Panc1 (cell line): ENCODE data around the gene DYNC2LI1. TPM values are rescaled to one million over a fixed set of nuclear protein-coding genes. Genes with fewer than 3 reads are reported as not detected.

Experiments used
- ATAC-seq: fragments of 200-7000 bp; cut with Tn5 transposase; 2 replicates; pipeline ENCODE4 v1.9.1; 2020; ENCODE audit warnings: mild to moderate bottlenecking, moderate library complexity
- BruUV-seq: library from RNA; stranded (reverse); fragments of 400-500 nt; replicated peaks from 2 replicates; lab custom pipeline; 2021; lab: Mats Ljungman, UMichigan
- CTCF ChIA-PET: fragments of 300-600 bp; sonication (Branson Sonifier 250); formaldehyde crosslinking; loops from one replicate; lab custom pipeline; 2022; ENCODE audit warnings: antibody characterized with exemption; lab: Charles Lee
- POLR2A ChIA-PET: fragments of 300-600 bp; sonication (Branson Sonifier 250); formaldehyde crosslinking; loops from one replicate; lab custom pipeline; 2022; ENCODE audit warnings: antibody characterized with exemption; lab: Charles Lee
- DNase-seq: peaks from one replicate; pipeline ENCODE4 v3.0.0-alpha.2; 2010; ENCODE audit warnings: low read depth, low spot score
- H3K27ac ChIP-seq: 2 replicates; pipeline ENCODE4 v1.5.1; 2011; ENCODE audit warnings: mild to moderate bottlenecking, low read length, inconsistent platforms
- H3K27me3 ChIP-seq: fragments of 200-500 bp; sonication (Bioruptor generic); 2 replicates; pipeline ENCODE4 v1.6.0; 2014; ENCODE audit warnings: low read length, inconsistent platforms; ENCODE audit not compliant: control insufficient read depth, insufficient read depth
- H3K36me3 ChIP-seq: fragments of 200-500 bp; sonication (Bioruptor generic); 2 replicates; pipeline ENCODE4 v1.5.1; 2014; ENCODE audit warnings: inconsistent platforms, mild to moderate bottlenecking, low read length, moderate library complexity; ENCODE audit not compliant: control insufficient read depth, insufficient read depth
- H3K4me1 ChIP-seq: 2 replicates; pipeline ENCODE4 v1.5.1; 2011; ENCODE audit warnings: inconsistent platforms, mild to moderate bottlenecking, low read length, moderate library complexity; ENCODE audit not compliant: control insufficient read depth, insufficient read depth
- H3K4me3 ChIP-seq, 2 experiments: 2 replicates each; pipeline ENCODE4 v1.5.1; 2011 to 2012; ENCODE audit warnings: low read depth in 2 of 2, low read length in 2 of 2, mild to moderate bottlenecking in 2 of 2, inconsistent platforms in 1 of 2, moderate library complexity in 1 of 2
- H3K9me3 ChIP-seq: fragments of 200-500 bp; sonication (Bioruptor generic); 2 replicates; pipeline ENCODE4 v1.5.1; 2014; ENCODE audit warnings: low read depth, mild to moderate bottlenecking, inconsistent platforms, low read length, moderate library complexity; ENCODE audit not compliant: control insufficient read depth, insufficient read depth
- POLR2AphosphoS5 ChIP-seq: IDR thresholded peaks from 2 replicates; pipeline ENCODE4 v1.6.1; 2012; ENCODE audit warnings: mild to moderate bottlenecking, low read depth, low read length, moderate library complexity
- SIN3A ChIP-seq: IDR thresholded peaks from 2 replicates; pipeline ENCODE4 v1.6.1; 2012; ENCODE audit warnings: low read depth, mild to moderate bottlenecking, low read length, moderate library complexity, borderline replicate concordance; ENCODE audit not compliant: insufficient read depth
- TCF7L2 ChIP-seq: IDR thresholded peaks from 2 replicates; pipeline ENCODE4 v1.6.1; 2011; ENCODE audit warnings: mild to moderate bottlenecking, low read depth, low read length, inconsistent platforms
- in situ Hi-C: cut with HindIII; loops from 2 replicates; pipeline ENCODE4 v1.10.0; 2016; ENCODE audit warnings: low sequenced_read_pairs, low pct_unique_long_range_greater_than_20kb
- intact Hi-C: fragments of 100-400 bp; cut with micrococcal nuclease; formaldehyde crosslinking; loops from one replicate; pipeline ENCODE4 v1.10.0; 2022; ENCODE audit not compliant: unreplicated experiment
- total RNA-seq: library from RNA; stranded (reverse); gene quantifications from one replicate; pipeline ENCODE4 v1.2.1, GENCODE V29; 2021; ENCODE audit not compliant: unreplicated experiment
- TF ChIP-seq, protein P1 (sequence below), 2 experiments: IDR thresholded peaks; 2 replicates each; pipeline ENCODE4 v1.6.1; 2011 to 2012; ENCODE audit warnings: low read depth in 2 of 2, control low read depth in 1 of 2, low read length in 1 of 2, mild to moderate bottlenecking in 1 of 2, moderate library complexity in 1 of 2; ENCODE audit not compliant: insufficient read depth in 1 of 2
- TF ChIP-seq, protein P2 (sequence below): fragments of 450-650 bp; IDR thresholded peaks from 2 replicates; pipeline ENCODE4 v1.5.1; 2017; ENCODE audit warnings: mild to moderate bottlenecking

DYNC2LI1 gene
- total RNA-seq, 1 experiment from 2014 or later, result 8.5 TPM

DNA sequence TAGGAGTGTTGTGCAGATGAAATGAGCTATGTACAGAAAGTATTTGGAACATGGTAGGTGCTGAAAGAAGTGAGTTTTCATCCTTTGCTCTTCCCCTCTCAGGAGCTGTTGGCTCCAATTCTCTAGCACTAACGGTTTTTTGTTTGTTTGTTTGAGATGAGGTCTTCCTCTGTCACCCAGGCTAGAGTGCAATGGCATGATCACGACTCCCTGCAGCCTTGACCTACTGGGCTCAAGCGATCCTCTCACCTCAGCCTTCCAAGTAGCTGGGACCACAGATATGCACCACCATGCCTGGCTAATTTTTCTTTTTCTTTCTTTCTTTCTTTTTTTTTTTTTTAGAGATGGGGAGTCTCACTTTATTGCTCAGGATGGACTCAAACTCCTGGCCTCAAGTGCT lies 52.0 kb downstream of the DYNC2LI1 start:
- ATAC-seq (no peak), DNase-seq (no peak)
- Histone ChIP-seq H3K4me1 (no peaks in the 10 kb centered on the region), H3K9me3 (no peaks in the 10 kb centered on the region), H3K27me3 (peaks cover 9% of the 10 kb centered on the region), H3K27ac (no peak overlapping the region), H3K36me3 (no peaks in the 10 kb centered on the region), H3K4me3 (no peak overlapping the region)
- intact Hi-C loops (no loop called here), in situ Hi-C loops (no loop called here)
- TF ChIP-seq SIN3A (no peak), POLR2AphosphoS5 (no peak)
- TF ChIP-seq, protein P1, sequence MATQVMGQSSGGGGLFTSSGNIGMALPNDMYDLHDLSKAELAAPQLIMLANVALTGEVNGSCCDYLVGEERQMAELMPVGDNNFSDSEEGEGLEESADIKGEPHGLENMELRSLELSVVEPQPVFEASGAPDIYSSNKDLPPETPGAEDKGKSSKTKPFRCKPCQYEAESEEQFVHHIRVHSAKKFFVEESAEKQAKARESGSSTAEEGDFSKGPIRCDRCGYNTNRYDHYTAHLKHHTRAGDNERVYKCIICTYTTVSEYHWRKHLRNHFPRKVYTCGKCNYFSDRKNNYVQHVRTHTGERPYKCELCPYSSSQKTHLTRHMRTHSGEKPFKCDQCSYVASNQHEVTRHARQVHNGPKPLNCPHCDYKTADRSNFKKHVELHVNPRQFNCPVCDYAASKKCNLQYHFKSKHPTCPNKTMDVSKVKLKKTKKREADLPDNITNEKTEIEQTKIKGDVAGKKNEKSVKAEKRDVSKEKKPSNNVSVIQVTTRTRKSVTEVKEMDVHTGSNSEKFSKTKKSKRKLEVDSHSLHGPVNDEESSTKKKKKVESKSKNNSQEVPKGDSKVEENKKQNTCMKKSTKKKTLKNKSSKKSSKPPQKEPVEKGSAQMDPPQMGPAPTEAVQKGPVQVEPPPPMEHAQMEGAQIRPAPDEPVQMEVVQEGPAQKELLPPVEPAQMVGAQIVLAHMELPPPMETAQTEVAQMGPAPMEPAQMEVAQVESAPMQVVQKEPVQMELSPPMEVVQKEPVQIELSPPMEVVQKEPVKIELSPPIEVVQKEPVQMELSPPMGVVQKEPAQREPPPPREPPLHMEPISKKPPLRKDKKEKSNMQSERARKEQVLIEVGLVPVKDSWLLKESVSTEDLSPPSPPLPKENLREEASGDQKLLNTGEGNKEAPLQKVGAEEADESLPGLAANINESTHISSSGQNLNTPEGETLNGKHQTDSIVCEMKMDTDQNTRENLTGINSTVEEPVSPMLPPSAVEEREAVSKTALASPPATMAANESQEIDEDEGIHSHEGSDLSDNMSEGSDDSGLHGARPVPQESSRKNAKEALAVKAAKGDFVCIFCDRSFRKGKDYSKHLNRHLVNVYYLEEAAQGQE (IDR thresholded peaks at IDR 0.05; ENCODE audit: insufficient read depth in 1 of 2, low read depth in 2 of 2, low read length in 1 of 2), result no peak
- no TSS peak for BruUV-seq
- ChIA-PET POLR2A (no interaction called here), CTCF (no interaction called here)

DNA sequence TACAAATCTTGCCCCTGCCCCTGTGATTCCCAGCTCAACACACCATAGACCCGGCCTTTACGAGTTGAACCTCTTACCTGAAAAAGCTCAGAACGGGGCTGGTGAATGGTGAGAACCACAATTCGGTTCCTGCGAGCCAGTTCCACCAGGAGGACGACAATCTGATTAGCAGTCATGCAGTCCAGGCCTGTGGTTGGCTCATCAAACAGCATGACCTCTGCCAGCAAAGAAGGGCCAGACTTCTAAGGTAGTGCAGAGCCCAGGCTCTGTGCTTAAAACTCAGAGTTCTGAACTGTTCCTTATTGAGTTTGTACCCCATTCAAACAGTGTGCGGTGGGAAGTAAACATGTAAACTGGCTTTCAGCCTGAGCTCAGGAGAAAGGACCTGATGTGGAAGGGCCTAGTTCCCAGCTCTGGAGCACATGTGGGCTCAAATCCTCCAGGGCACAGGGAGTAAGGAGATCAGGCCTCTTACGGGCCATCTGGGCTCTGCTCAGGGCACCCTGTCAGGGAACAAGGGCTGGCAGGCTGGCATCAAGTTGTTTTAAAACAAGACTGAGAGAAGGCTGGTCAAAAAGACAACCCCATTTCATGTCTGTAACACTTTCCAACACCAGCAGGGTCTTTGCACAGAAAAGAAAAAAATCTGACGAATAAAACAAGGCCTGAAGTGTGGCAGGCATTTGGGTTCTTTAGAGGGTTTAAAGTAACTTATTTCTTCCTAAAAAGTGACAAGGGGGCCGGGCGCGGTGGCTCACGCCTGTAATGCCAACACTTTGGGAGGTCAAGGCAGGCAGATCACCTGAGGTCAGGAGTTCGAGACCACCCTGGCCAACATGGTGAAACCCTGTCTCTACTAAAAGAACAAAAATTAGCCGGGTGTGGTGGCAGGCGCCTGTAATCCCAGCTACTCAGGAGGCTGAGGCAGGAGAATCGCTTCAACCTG lies 52.7 kb downstream of the DYNC2LI1 start:
- no TSS peak for BruUV-seq
- Histone ChIP-seq H3K36me3 (no peaks in the 10 kb centered on the region), H3K4me1 (no peaks in the 10 kb centered on the region), H3K27me3 (peaks cover 9% of the 10 kb centered on the region), H3K27ac (no peak overlapping the region), H3K4me3 (no peak overlapping the region), H3K9me3 (no peaks in the 10 kb centered on the region)
- ATAC-seq (0 out of 2 replicates have a peak, but pooled peaks have one; percentile 37), DNase-seq (no peak)
- in situ Hi-C loops (no loop called here), intact Hi-C loops (no loop called here)
- TF ChIP-seq, protein P1 (IDR thresholded peaks at IDR 0.05; ENCODE audit: insufficient read depth in 1 of 2, low read depth in 2 of 2, low read length in 1 of 2), result no peak
- TF ChIP-seq, protein P2, sequence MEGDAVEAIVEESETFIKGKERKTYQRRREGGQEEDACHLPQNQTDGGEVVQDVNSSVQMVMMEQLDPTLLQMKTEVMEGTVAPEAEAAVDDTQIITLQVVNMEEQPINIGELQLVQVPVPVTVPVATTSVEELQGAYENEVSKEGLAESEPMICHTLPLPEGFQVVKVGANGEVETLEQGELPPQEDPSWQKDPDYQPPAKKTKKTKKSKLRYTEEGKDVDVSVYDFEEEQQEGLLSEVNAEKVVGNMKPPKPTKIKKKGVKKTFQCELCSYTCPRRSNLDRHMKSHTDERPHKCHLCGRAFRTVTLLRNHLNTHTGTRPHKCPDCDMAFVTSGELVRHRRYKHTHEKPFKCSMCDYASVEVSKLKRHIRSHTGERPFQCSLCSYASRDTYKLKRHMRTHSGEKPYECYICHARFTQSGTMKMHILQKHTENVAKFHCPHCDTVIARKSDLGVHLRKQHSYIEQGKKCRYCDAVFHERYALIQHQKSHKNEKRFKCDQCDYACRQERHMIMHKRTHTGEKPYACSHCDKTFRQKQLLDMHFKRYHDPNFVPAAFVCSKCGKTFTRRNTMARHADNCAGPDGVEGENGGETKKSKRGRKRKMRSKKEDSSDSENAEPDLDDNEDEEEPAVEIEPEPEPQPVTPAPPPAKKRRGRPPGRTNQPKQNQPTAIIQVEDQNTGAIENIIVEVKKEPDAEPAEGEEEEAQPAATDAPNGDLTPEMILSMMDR, result no peak
- TF ChIP-seq TCF7L2 (no peak), POLR2AphosphoS5 (no peak), SIN3A (no peak)
- ChIA-PET CTCF (no interaction called here), POLR2A (interaction anchor here (0.6 kb wide), 1 partner anchor 53 kb away, joined by 3 read pairs; no protein-coding TSS in a partner anchor)
